ENCODE results near the gene FKBP1C.

GRCh38 chr6:63186970-63187369 is 24.3 kb upstream of the FKBP1C start:
- TF ChIP-seq POLR2A (IDR thresholded peaks at IDR 0.05; ENCODE audit: low read depth, low read length) (no peak), POLR2AphosphoS5 (IDR thresholded peaks at IDR 0.05; ENCODE audit: low read depth, low read length) (no peak), TAF1 (IDR thresholded peaks at IDR 0.05; ENCODE audit: borderline replicate concordance, low read depth, low read length) (no peak)
